Measurements from ENCODE around the gene HMSD. TPM values are rescaled to one million over a fixed set of nuclear protein-coding genes. Genes with fewer than 3 reads are reported as not detected.
"Not testable (repeated sequence)": the region's sequence is repeated elsewhere in the genome, so short reads cannot be mapped to it uniquely, and the experiment has no call there.

HMSD gene
- total and polyA plus RNA-seq, 2 experiments from 2014 or later, result not detected

GRCh38 chr18:63940008-63940407, 9.1 kb upstream of the HMSD start:
- Histone ChIP-seq H3K4me1 (ENCODE audit: low read depth) (no peaks in the 10 kb centered on the region), H3K36me3 (no peaks in the 10 kb centered on the region), H3K27ac (no peak overlapping the region), H3K27me3 (peaks cover 31% of the 10 kb centered on the region), H3K9me3 (ENCODE audit: low read depth) (no peaks in the 10 kb centered on the region), H3K4me3 (no peak overlapping the region)
- TF ChIP-seq CTCF (IDR thresholded peaks at IDR 0.05; ENCODE audit: low read depth, low read length), result no peak
- DNase-seq (ENCODE audit: low read depth in 1 of 2, low spot score in 1 of 2), result no peak

GRCh38 chr18:63940543-63941050, 8.5 kb upstream of the HMSD start:
- DNase-seq (ENCODE audit: low read depth in 1 of 2, low spot score in 1 of 2); H3K27ac ChIP-seq; H3K36me3 ChIP-seq; H3K4me3 ChIP-seq; H3K9me3 ChIP-seq (ENCODE audit: low read depth); H3K4me1 ChIP-seq (ENCODE audit: low read depth): not testable (repeated sequence)
- peaks cover 27% of the 10 kb centered on the region for H3K27me3 ChIP-seq

- TF ChIP-seq CTCF (IDR thresholded peaks at IDR 0.05; ENCODE audit: low read depth, low read length), result no peak
- Histone ChIP-seq H3K4me1 (ENCODE audit: low read depth) (peaks cover 2% of the 10 kb centered on the region), H3K36me3 (no peaks in the 10 kb centered on the region), H3K27ac (no peak overlapping the region), H3K9me3 (ENCODE audit: low read depth) (no peaks in the 10 kb centered on the region), H3K27me3 (peaks cover 29% of the 10 kb centered on the region), H3K4me3 (no peak overlapping the region)
- no peak for DNase-seq (ENCODE audit: low read depth in 1 of 2, low spot score in 1 of 2)
Observed at GRCh38 chr18:63947051-63947790, 1.9 kb upstream of the HMSD start.

- Histone ChIP-seq H3K36me3 (no peaks in the 10 kb centered on the region), H3K9me3 (ENCODE audit: low read depth) (no peaks in the 10 kb centered on the region), H3K27me3 (peaks cover 29% of the 10 kb centered on the region), H3K4me3 (no peak overlapping the region), H3K4me1 (ENCODE audit: low read depth) (peaks cover 2% of the 10 kb centered on the region), H3K27ac (no peak overlapping the region)
- peak; percentile 23 for TF ChIP-seq CTCF (IDR thresholded peaks at IDR 0.05; ENCODE audit: low read depth, low read length)
- no peak for DNase-seq (ENCODE audit: low read depth in 1 of 2, low spot score in 1 of 2)
Observed at GRCh38 chr18:63951302-63951705, 2.2 kb downstream of the HMSD start.

- H3K36me3 ChIP-seq, result no peaks in the 10 kb centered on the region
Observed at GRCh38 chr18:63953811-63954210, 4.7 kb downstream of the HMSD start.

More at GRCh38 chr18:63953811-63954210, 4.7 kb downstream of the HMSD start:
- H3K4me3 ChIP-seq, result no peak overlapping the region
- TF ChIP-seq CTCF (IDR thresholded peaks at IDR 0.05; ENCODE audit: low read depth, low read length), result no peak
- peak; percentile 15 to 36 for DNase-seq (ENCODE audit: low read depth in 1 of 2, low spot score in 1 of 2)
- H3K9me3 ChIP-seq (ENCODE audit: low read depth), result no peaks in the 10 kb centered on the region
- H3K4me1 ChIP-seq (ENCODE audit: low read depth), result peaks cover 1% of the 10 kb centered on the region
- peaks cover 14% of the 10 kb centered on the region for H3K27me3 ChIP-seq
- H3K27ac ChIP-seq, result no peak overlapping the region

Data from cardiac muscle cell (in vitro differentiated cells and primary cell).